HepG2 (cell line): ENCODE results near the gene PLD2. TPM values are rescaled to one million over a fixed set of nuclear protein-coding genes. Genes with fewer than 3 reads are reported as not detected.

Source experiments
- ATAD3A ChIP-seq: sonication (generic); formaldehyde crosslinking; IDR thresholded peaks from 2 replicates; pipeline ENCODE4 v1.4.0; 2020; ENCODE audit warnings: missing genetic modification reagents
- ATM ChIP-seq: fragments of 450-650 bp; IDR thresholded peaks from 2 replicates; pipeline ENCODE4 v1.7.1; 2017; ENCODE audit warnings: mild to moderate bottlenecking, borderline replicate concordance
- CCDC6 ChIP-seq: sonication (generic); formaldehyde crosslinking; IDR thresholded peaks from 2 replicates; pipeline ENCODE4 v1.8.1; 2022; ENCODE audit warnings: mild to moderate bottlenecking, missing genetic modification reagents, moderate library complexity
- ELF3 ChIP-seq: IDR thresholded peaks from 2 replicates; pipeline ENCODE4 v1.6.1; 2016; ENCODE audit warnings: missing genetic modification reagents, missing compliant biosample characterization
- MED13 ChIP-seq: sonication (generic); formaldehyde crosslinking; IDR thresholded peaks from 2 replicates; pipeline ENCODE4 v1.5.0; 2020; ENCODE audit warnings: missing genetic modification reagents
- MLLT10 ChIP-seq: sonication (generic); formaldehyde crosslinking; IDR thresholded peaks from 2 replicates; pipeline ENCODE4 v1.4.0; 2020; ENCODE audit warnings: missing genetic modification reagents
- NFATC3 ChIP-seq: sonication (generic); formaldehyde crosslinking; IDR thresholded peaks from 2 replicates; pipeline ENCODE4 v1.5.1; 2020; ENCODE audit warnings: mild to moderate bottlenecking, missing genetic modification reagents
- SP1 ChIP-seq, 2 experiments: fragments of 450-650 bp in 1 of 2; sonication (generic) in 1 of 2; formaldehyde crosslinking in 1 of 2; IDR thresholded peaks; 2 replicates each; pipeline versions ENCODE4 v1.4.0 to v1.6.1; 2016 to 2020; ENCODE audit warnings: missing genetic modification reagents in 1 of 2
- SRSF1 ChIP-seq: fragments of 200-400 bp; formaldehyde crosslinking; optimal IDR thresholded peaks from 2 replicates; pipeline ENCODE3; 2017; ENCODE audit warnings: mild to moderate bottlenecking, low read depth, low read length, moderate library complexity
- ZNF138 ChIP-seq: sonication (generic); formaldehyde crosslinking; IDR thresholded peaks from 2 replicates; pipeline ENCODE4 v1.5.0; 2020; ENCODE audit warnings: mild to moderate bottlenecking, low read depth, missing genetic modification reagents
- ZNF160 ChIP-seq: sonication (generic); formaldehyde crosslinking; IDR thresholded peaks from 2 replicates; pipeline ENCODE4 v1.8.0; 2022; ENCODE audit warnings: mild to moderate bottlenecking, inconsistent platforms, missing genetic modification reagents
- ZNF235 ChIP-seq: sonication (generic); formaldehyde crosslinking; IDR thresholded peaks from 2 replicates; pipeline ENCODE4 v1.8.1; 2023; ENCODE audit warnings: mild to moderate bottlenecking, missing genetic modification reagents, borderline replicate concordance
- ZNF274 ChIP-seq: sonication (generic); formaldehyde crosslinking; IDR thresholded peaks from 2 replicates; pipeline ENCODE4 v1.5.1; 2020; ENCODE audit warnings: mild to moderate bottlenecking, missing genetic modification reagents
- ZNF652 ChIP-seq: IDR thresholded peaks from 2 replicates; pipeline ENCODE4 v1.6.1; 2016; ENCODE audit warnings: low read depth, borderline replicate concordance
- polyA plus RNA-seq, 8 experiments: library from polyadenylated mRNA; depleted of rRNA in 3 of 8; stranded (reverse) in 7 of 8; unstranded in 1 of 8; fragments of >200 nt; fragmentation: Illumina TruSeq in 4 of 8; extraction: Trizol in 4 of 8; gene quantifications; 2 replicates each; pipeline versions ENCODE4 v1.2.1 to v1.2.3, GENCODE V29; 2011 to 2016; ENCODE audit warnings: low read depth in 4 of 8, missing spikeins in 1 of 8, mixed read lengths in 1 of 8; ENCODE audit not compliant: insufficient read depth in 1 of 8
- total RNA-seq, 5 experiments: library from RNA; depleted of rRNA; stranded (reverse); fragments of >200 nt; fragmentation: Illumina TruSeq; extraction: Trizol; gene quantifications; 2 replicates each; pipeline ENCODE4 v1.2.3, GENCODE V29; 2016; ENCODE audit warnings: low read depth in 1 of 5
- TF ChIP-seq, protein P1 (sequence below): IDR thresholded peaks from 2 replicates; pipeline ENCODE4 v1.6.1; 2016; ENCODE audit warnings: missing compliant biosample characterization, missing genetic modification reagents, borderline replicate concordance
- TF ChIP-seq, protein P2 (sequence below): sonication (generic); formaldehyde crosslinking; IDR thresholded peaks from 2 replicates; pipeline ENCODE4 v1.8.0; 2022; ENCODE audit warnings: mild to moderate bottlenecking, missing genetic modification reagents, borderline replicate concordance
- TF ChIP-seq, protein P3 (sequence below): sonication (generic); formaldehyde crosslinking; IDR thresholded peaks from 2 replicates; pipeline ENCODE4 v1.4.0; 2020; ENCODE audit warnings: mild to moderate bottlenecking, missing genetic modification reagents, borderline replicate concordance
- TF ChIP-seq, protein P4 (sequence below): sonication (generic); formaldehyde crosslinking; IDR thresholded peaks from 2 replicates; pipeline ENCODE4 v1.4.0; 2020; ENCODE audit warnings: missing genetic modification reagents, borderline replicate concordance

PLD2 gene
- total and polyA plus RNA-seq, 2 of the 13 experiments (the other 11 are each of a cell fraction or from before 2014, with no cell fraction given): 13.4 to 29.7 TPM

DNA sequence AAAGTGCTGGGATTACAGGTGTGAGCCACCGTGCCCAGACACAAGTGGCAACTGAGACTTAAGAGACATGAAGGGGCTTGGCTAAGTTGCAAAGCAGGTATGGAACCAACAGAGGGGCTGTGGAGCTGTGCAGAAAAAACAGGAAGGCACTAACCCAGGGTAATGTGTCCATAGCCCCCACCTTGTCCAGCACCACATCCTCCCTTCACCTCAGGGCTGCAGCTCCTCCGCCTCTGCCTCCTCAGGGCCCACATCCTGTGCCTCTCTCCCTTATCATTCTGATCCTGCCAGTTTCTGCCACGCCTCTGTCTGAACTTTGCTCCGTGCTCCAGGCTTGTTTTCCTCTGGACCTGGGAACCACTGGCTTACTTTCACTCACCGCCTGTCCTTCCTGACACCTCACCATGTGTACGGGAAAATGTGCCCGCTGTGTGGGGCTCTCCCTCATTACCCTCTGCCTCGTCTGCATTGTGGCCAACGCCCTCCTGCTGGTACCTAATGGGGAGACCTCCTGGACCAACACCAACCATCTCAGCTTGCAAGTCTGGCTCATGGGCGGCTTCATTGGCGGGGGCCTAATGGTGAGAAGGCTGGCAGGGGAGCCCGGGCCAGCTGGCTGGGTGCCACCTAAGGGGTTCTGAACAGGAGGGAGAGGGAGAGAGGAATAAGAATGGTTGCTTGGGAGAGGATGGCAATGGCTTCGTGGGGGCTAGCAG is 35.3 kb upstream of the PLD2 start, which contains the start of gene TM4SF5 (continued):
- TF ChIP-seq, protein P1, sequence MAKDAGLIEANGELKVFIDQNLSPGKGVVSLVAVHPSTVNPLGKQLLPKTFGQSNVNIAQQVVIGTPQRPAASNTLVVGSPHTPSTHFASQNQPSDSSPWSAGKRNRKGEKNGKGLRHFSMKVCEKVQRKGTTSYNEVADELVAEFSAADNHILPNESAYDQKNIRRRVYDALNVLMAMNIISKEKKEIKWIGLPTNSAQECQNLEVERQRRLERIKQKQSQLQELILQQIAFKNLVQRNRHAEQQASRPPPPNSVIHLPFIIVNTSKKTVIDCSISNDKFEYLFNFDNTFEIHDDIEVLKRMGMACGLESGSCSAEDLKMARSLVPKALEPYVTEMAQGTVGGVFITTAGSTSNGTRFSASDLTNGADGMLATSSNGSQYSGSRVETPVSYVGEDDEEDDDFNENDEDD (CRISPR knock-in tag): peak; percentile 73; the same call in 1 of the 2 replicates
- TF ChIP-seq ELF3 (CRISPR knock-in tag) (peak; percentile 88), ATM (no peak), SRSF1 (no peak), SP1 (IDR thresholded peaks at IDR 0.05) (no peak), SP1 (CRISPR knock-in tag; IDR thresholded peaks at IDR 0.05) (no peak; the same call in 1 of the 2 replicates), ZNF160 (CRISPR knock-in tag) (peak; percentile 47; the same call in 1 of the 2 replicates), NFATC3 (CRISPR knock-in tag) (no peak), ZNF138 (CRISPR knock-in tag) (no peak), ATAD3A (CRISPR knock-in tag) (no peak), ZNF274 (CRISPR knock-in tag) (peak; percentile 62; the same call in 1 of the 2 replicates), ZNF235 (CRISPR knock-in tag) (0 out of 2 replicates have a peak, but pooled peaks have one; percentile 37), CCDC6 (CRISPR knock-in tag) (no peak), ZNF652 (CRISPR knock-in tag) (peak; percentile 28; the same call in 1 of the 2 replicates), MLLT10 (CRISPR knock-in tag) (no peak), MED13 (CRISPR knock-in tag) (no peak; the same call in 1 of the 2 replicates)
- TF ChIP-seq, protein P2, sequence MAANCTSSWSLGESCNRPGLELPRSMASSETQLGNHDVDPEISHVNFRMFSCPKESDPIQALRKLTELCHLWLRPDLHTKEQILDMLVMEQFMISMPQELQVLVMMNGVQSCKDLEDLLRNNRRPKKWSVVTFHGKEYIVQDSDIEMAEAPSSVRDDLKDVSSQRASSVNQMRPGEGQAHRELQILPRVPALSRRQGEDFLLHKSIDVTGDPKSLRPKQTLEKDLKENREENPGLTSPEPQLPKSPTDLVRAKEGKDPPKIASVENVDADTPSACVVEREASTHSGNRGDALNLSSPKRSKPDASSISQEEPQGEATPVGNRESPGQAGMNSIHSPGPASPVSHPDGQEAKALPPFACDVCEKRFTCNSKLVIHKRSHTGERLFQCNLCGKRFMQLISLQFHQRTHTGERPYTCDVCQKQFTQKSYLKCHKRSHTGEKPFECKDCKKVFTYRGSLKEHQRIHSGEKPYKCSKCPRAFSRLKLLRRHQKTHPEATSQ (CRISPR knock-in tag): no peak
- TF ChIP-seq, protein P3, sequence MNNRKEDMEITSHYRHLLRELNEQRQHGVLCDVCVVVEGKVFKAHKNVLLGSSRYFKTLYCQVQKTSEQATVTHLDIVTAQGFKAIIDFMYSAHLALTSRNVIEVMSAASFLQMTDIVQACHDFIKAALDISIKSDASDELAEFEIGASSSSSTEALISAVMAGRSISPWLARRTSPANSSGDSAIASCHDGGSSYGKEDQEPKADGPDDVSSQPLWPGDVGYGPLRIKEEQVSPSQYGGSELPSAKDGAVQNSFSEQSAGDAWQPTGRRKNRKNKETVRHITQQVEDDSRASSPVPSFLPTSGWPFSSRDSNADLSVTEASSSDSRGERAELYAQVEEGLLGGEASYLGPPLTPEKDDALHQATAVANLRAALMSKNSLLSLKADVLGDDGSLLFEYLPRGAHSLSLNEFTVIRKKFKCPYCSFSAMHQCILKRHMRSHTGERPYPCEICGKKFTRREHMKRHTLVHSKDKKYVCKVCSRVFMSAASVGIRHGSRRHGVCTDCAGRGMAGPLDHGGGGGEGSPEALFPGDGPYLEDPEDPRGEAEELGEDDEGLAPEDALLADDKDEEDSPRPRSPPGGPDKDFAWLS: no peak
- TF ChIP-seq, protein P4, sequence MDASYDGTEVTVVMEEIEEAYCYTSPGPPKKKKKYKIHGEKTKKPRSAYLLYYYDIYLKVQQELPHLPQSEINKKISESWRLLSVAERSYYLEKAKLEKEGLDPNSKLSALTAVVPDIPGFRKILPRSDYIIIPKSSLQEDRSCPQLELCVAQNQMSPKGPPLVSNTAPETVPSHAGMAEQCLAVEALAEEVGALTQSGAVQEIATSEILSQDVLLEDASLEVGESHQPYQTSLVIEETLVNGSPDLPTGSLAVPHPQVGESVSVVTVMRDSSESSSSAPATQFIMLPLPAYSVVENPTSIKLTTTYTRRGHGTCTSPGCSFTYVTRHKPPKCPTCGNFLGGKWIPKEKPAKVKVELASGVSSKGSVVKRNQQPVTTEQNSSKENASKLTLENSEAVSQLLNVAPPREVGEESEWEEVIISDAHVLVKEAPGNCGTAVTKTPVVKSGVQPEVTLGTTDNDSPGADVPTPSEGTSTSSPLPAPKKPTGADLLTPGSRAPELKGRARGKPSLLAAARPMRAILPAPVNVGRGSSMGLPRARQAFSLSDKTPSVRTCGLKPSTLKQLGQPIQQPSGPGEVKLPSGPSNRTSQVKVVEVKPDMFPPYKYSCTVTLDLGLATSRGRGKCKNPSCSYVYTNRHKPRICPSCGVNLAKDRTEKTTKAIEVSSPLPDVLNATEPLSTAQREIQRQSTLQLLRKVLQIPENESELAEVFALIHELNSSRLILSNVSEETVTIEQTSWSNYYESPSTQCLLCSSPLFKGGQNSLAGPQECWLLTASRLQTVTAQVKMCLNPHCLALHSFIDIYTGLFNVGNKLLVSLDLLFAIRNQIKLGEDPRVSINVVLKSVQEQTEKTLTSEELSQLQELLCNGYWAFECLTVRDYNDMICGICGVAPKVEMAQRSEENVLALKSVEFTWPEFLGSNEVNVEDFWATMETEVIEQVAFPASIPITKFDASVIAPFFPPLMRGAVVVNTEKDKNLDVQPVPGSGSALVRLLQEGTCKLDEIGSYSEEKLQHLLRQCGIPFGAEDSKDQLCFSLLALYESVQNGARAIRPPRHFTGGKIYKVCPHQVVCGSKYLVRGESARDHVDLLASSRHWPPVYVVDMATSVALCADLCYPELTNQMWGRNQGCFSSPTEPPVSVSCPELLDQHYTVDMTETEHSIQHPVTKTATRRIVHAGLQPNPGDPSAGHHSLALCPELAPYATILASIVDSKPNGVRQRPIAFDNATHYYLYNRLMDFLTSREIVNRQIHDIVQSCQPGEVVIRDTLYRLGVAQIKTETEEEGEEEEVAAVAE: no peak; the same call in none of the 2 replicates
